MG63 (cell line): ENCODE data around the gene ACTA2. TPM values are rescaled to one million over a fixed set of nuclear protein-coding genes. Genes with fewer than 3 reads are reported as not detected.

ENCODE experiments used
- DNase-seq: peaks from one replicate; pipeline ENCODE4 v3.0.0-alpha.2; 2020
- H3K27me3 ChIP-seq: fragments of 250-450 bp; sonication (Bioruptor Pico); 2 replicates; pipeline ENCODE4 v1.5.1; 2020; ENCODE audit warnings: mild to moderate bottlenecking, moderate library complexity
- H3K36me3 ChIP-seq: fragments of 250-450 bp; sonication (Bioruptor Pico); 2 replicates; pipeline ENCODE4 v1.5.1; 2020; ENCODE audit warnings: mild to moderate bottlenecking, moderate library complexity
- H3K4me3 ChIP-seq: fragments of 250-450 bp; sonication (Bioruptor Pico); 2 replicates; pipeline ENCODE4 v1.5.1; 2020; ENCODE audit warnings: mild to moderate bottlenecking, moderate library complexity
- H3K9me3 ChIP-seq: fragments of 250-450 bp; sonication (Bioruptor Pico); 2 replicates; pipeline ENCODE4 v1.5.1; 2020; ENCODE audit warnings: mild to moderate bottlenecking, moderate library complexity
- total RNA-seq: library from RNA; depleted of rRNA; stranded (reverse); fragments of >200 nt; shearing (Covaris generic); gene quantifications from 2 replicates; pipeline ENCODE4 v1.2.3, GENCODE V29; 2014; ENCODE audit warnings: low replicate concordance

ACTA2 gene
- total RNA-seq, 1 experiment from 2014 or later = 19.4 TPM

GRCh38 chr10:88986549-88987242 lies 34.1 kb upstream of the ACTA2 start:
- DNase-seq = no peak
- H3K27me3 ChIP-seq = no peaks in the 10 kb centered on the region
- no peaks in the 10 kb centered on the region for H3K36me3 ChIP-seq
- H3K9me3 ChIP-seq = no peaks in the 10 kb centered on the region
- H3K4me3 ChIP-seq = no peak overlapping the region

- Histone ChIP-seq H3K36me3 (no peaks in the 10 kb centered on the region), H3K9me3 (no peaks in the 10 kb centered on the region), H3K4me3 (no peak overlapping the region), H3K27me3 (no peaks in the 10 kb centered on the region)
- no peak for DNase-seq
Observed at GRCh38 chr10:88984525-88984924, 32.0 kb upstream of the ACTA2 start.

GRCh38 chr10:88983939-88984338 lies 31.4 kb upstream of the ACTA2 start:
- H3K4me3 ChIP-seq = no peak overlapping the region
- DNase-seq = no peak
- no peaks in the 10 kb centered on the region for H3K9me3 ChIP-seq
- H3K36me3 ChIP-seq = no peaks in the 10 kb centered on the region
- H3K27me3 ChIP-seq = no peaks in the 10 kb centered on the region

- no peak overlapping the region for H3K4me3 ChIP-seq
- H3K36me3 ChIP-seq = no peaks in the 10 kb centered on the region
- H3K27me3 ChIP-seq = no peaks in the 10 kb centered on the region
- DNase-seq = no peak
- no peaks in the 10 kb centered on the region for H3K9me3 ChIP-seq
Observed at GRCh38 chr10:88983206-88983605, 30.6 kb upstream of the ACTA2 start.

- no peak for DNase-seq
- H3K36me3 ChIP-seq = no peaks in the 10 kb centered on the region
- no peak overlapping the region for H3K4me3 ChIP-seq
- H3K27me3 ChIP-seq = no peaks in the 10 kb centered on the region
- no peaks in the 10 kb centered on the region for H3K9me3 ChIP-seq
Observed at GRCh38 chr10:88982366-88982765, 29.8 kb upstream of the ACTA2 start.

- DNase-seq = no peak
- Histone ChIP-seq H3K9me3 (no peaks in the 10 kb centered on the region), H3K27me3 (no peaks in the 10 kb centered on the region), H3K4me3 (no peak overlapping the region), H3K36me3 (no peaks in the 10 kb centered on the region)
Observed at GRCh38 chr10:88981435-88981834, 28.9 kb upstream of the ACTA2 start.

GRCh38 chr10:88980800-88981199 lies 28.2 kb upstream of the ACTA2 start:
- Histone ChIP-seq H3K36me3 (no peaks in the 10 kb centered on the region), H3K4me3 (no peak overlapping the region), H3K27me3 (no peaks in the 10 kb centered on the region), H3K9me3 (no peaks in the 10 kb centered on the region)
- DNase-seq = no peak

GRCh38 chr10:88980247-88980646 lies 27.7 kb upstream of the ACTA2 start:
- H3K36me3 ChIP-seq = no peaks in the 10 kb centered on the region

GRCh38 chr10:88979603-88980002 lies 27.0 kb upstream of the ACTA2 start:
- Histone ChIP-seq H3K27me3 (no peaks in the 10 kb centered on the region), H3K4me3 (no peak overlapping the region), H3K9me3 (no peaks in the 10 kb centered on the region), H3K36me3 (no peaks in the 10 kb centered on the region)
- DNase-seq = no peak

More at GRCh38 chr10:88980247-88980646, 27.7 kb upstream of the ACTA2 start:
- Histone ChIP-seq H3K27me3 (no peaks in the 10 kb centered on the region), H3K4me3 (no peak overlapping the region), H3K9me3 (no peaks in the 10 kb centered on the region)
- DNase-seq = no peak

- no peaks in the 10 kb centered on the region for H3K9me3 ChIP-seq
- peak; percentile 91 for DNase-seq
- no peaks in the 10 kb centered on the region for H3K27me3 ChIP-seq
- no peaks in the 10 kb centered on the region for H3K36me3 ChIP-seq
- no peak overlapping the region for H3K4me3 ChIP-seq
Observed at GRCh38 chr10:88979153-88979562, 26.6 kb upstream of the ACTA2 start.

- Histone ChIP-seq H3K27me3 (no peaks in the 10 kb centered on the region), H3K4me3 (no peak overlapping the region), H3K9me3 (no peaks in the 10 kb centered on the region), H3K36me3 (no peaks in the 10 kb centered on the region)
- no peak for DNase-seq
Observed at GRCh38 chr10:88978463-88978862, 25.9 kb upstream of the ACTA2 start.

GRCh38 chr10:88975377-88975720 lies 22.8 kb upstream of the ACTA2 start:
- H3K36me3 ChIP-seq = no peaks in the 10 kb centered on the region
- peak overlapping the region; percentile 42 for H3K4me3 ChIP-seq
- no peak for DNase-seq
- H3K9me3 ChIP-seq = no peaks in the 10 kb centered on the region
- H3K27me3 ChIP-seq = no peaks in the 10 kb centered on the region

GRCh38 chr10:88974446-88975376 lies 22.1 kb upstream of the ACTA2 start:
- Histone ChIP-seq H3K9me3 (no peaks in the 10 kb centered on the region), H3K36me3 (no peaks in the 10 kb centered on the region), H3K27me3 (no peaks in the 10 kb centered on the region), H3K4me3 (peak overlapping the region; percentile 42)
- DNase-seq = no peak

GRCh38 chr10:88974012-88974411 lies 21.4 kb upstream of the ACTA2 start:
- no peak for DNase-seq
- Histone ChIP-seq H3K27me3 (no peaks in the 10 kb centered on the region), H3K36me3 (no peaks in the 10 kb centered on the region), H3K9me3 (no peaks in the 10 kb centered on the region), H3K4me3 (peak overlapping the region; percentile 42; the same call in 1 of the 2 replicates)

- no peak for DNase-seq
- H3K36me3 ChIP-seq = no peaks in the 10 kb centered on the region
- no peaks in the 10 kb centered on the region for H3K9me3 ChIP-seq
- H3K4me3 ChIP-seq = no peak overlapping the region
- no peaks in the 10 kb centered on the region for H3K27me3 ChIP-seq
Observed at GRCh38 chr10:88971221-88972061, 18.9 kb upstream of the ACTA2 start.

GRCh38 chr10:88968391-88968790 lies 15.8 kb upstream of the ACTA2 start:
- Histone ChIP-seq H3K4me3 (no peak overlapping the region), H3K9me3 (no peaks in the 10 kb centered on the region), H3K36me3 (no peaks in the 10 kb centered on the region), H3K27me3 (no peaks in the 10 kb centered on the region)
- DNase-seq = no peak

GRCh38 chr10:88966797-88967196 lies 14.2 kb upstream of the ACTA2 start:
- Histone ChIP-seq H3K4me3 (no peak overlapping the region), H3K9me3 (no peaks in the 10 kb centered on the region), H3K27me3 (no peaks in the 10 kb centered on the region), H3K36me3 (no peaks in the 10 kb centered on the region)
- peak; percentile 20 for DNase-seq
